GM23338 (cell line): Measurements from ENCODE around the gene KRTAP4-2. TPM values are rescaled to one million over a fixed set of nuclear protein-coding genes. Genes with fewer than 3 reads are reported as not detected.

Experiments used
- ATAC-seq: fragments of 200-7000 bp; cut with Tn5 transposase; 3 replicates; pipeline ENCODE4 v1.9.1; 2020
- DNase-seq: peaks from one replicate; pipeline ENCODE4 v3.0.0-alpha.2; 2015; ENCODE audit warnings: low spot score
- H2AFZ ChIP-seq: fragments of 200-600 bp; sonication (generic); 2 replicates; pipeline ENCODE4 v1.8.0; 2016; ENCODE audit warnings: antibody characterized with exemption, mild to moderate bottlenecking, moderate library complexity
- H3F3A ChIP-seq: fragments of 200-600 bp; sonication (generic); replicated peaks from 2 replicates; pipeline ENCODE4 v1.8.0; 2017; ENCODE audit warnings: antibody characterized with exemption, mixed run types, low read depth
- H3K27ac ChIP-seq: fragments of 200-600 bp; sonication (generic); 2 replicates; pipeline ENCODE4 v1.6.1; 2016; ENCODE audit warnings: low read depth
- H3K27me3 ChIP-seq: fragments of 200-600 bp; sonication (generic); 2 replicates; pipeline ENCODE4 v1.8.0; 2016; ENCODE audit warnings: mild to moderate bottlenecking, mixed run types, moderate library complexity; ENCODE audit not compliant: insufficient read depth
- H3K36me3 ChIP-seq: fragments of 200-600 bp; sonication (generic); 2 replicates; pipeline ENCODE4 v1.8.0; 2016; ENCODE audit warnings: mild to moderate bottlenecking; ENCODE audit not compliant: insufficient read depth
- H3K4me1 ChIP-seq: fragments of 200-600 bp; sonication (generic); 2 replicates; pipeline ENCODE4 v1.8.0; 2016; ENCODE audit warnings: mild to moderate bottlenecking, moderate library complexity; ENCODE audit not compliant: insufficient read depth
- H3K4me2 ChIP-seq: fragments of 200-600 bp; sonication (generic); 2 replicates; pipeline ENCODE4 v1.7.1; 2017; ENCODE audit warnings: mixed run types
- H3K4me3 ChIP-seq: fragments of 200-600 bp; sonication (generic); 2 replicates; pipeline ENCODE4 v1.6.1; 2016; ENCODE audit warnings: mixed run types
- H3K79me2 ChIP-seq: fragments of 200-600 bp; sonication (generic); replicated peaks from 2 replicates; pipeline ENCODE4 v1.8.0; 2017; ENCODE audit warnings: mild to moderate bottlenecking; ENCODE audit not compliant: insufficient read depth
- H3K9me2 ChIP-seq: fragments of 200-600 bp; sonication (generic); 2 replicates; pipeline ENCODE4 v1.8.0; 2017; ENCODE audit not compliant: insufficient read depth
- H4K20me1 ChIP-seq: fragments of 200-600 bp; sonication (generic); replicated peaks from 2 replicates; pipeline ENCODE4 v1.8.0; 2017; ENCODE audit warnings: mild to moderate bottlenecking; ENCODE audit not compliant: insufficient read depth
- H3K27ac Mint-ChIP-seq: 2 replicates; pipeline ENCODE4 v1.8.0; 2020; ENCODE audit warnings: inconsistent platforms, mild to moderate bottlenecking, moderate library complexity, mixed read lengths
- H3K27me3 Mint-ChIP-seq: 3 replicates; pipeline ENCODE4 v1.8.0; 2022; ENCODE audit warnings: low read depth, mild to moderate bottlenecking, moderate library complexity, mixed read lengths, inconsistent platforms; ENCODE audit not compliant: insufficient read depth, poor library complexity
- H3K36me3 Mint-ChIP-seq: 3 replicates; pipeline ENCODE4 v1.8.0; 2021; ENCODE audit warnings: low read depth, mild to moderate bottlenecking, inconsistent platforms, moderate library complexity, mixed read lengths
- H3K4me1 Mint-ChIP-seq: 3 replicates; pipeline ENCODE4 v1.8.0; 2020; ENCODE audit warnings: mild to moderate bottlenecking, inconsistent platforms, mixed read lengths
- H3K4me3 Mint-ChIP-seq: 3 replicates; pipeline ENCODE4 v1.8.0; 2021; ENCODE audit warnings: moderate library complexity, mild to moderate bottlenecking, inconsistent platforms, mixed read lengths
- H3K9me3 Mint-ChIP-seq: 3 replicates; pipeline ENCODE4 v1.8.0; 2020; ENCODE audit warnings: moderate library complexity, mild to moderate bottlenecking, inconsistent platforms, mixed read lengths
- CREB1 ChIP-seq: fragments of 250-450 bp; sonication (Bioruptor Pico); IDR thresholded peaks from 2 replicates; pipeline ENCODE4 v1.5.0; 2020; ENCODE audit warnings: low read depth, mild to moderate bottlenecking, moderate library complexity
- ETS1 ChIP-seq: IDR thresholded peaks from 2 replicates; pipeline ENCODE4 v1.6.1; 2016; ENCODE audit warnings: antibody characterized with exemption
- EZH2 ChIP-seq: fragments of 200-600 bp; sonication (generic); IDR thresholded peaks from one replicate; pipeline ENCODE4 v1.8.0; 2017; ENCODE audit warnings: antibody characterized with exemption, mild to moderate bottlenecking, low read depth; ENCODE audit not compliant: unreplicated experiment
- EZH2phosphoT487 ChIP-seq: fragments of 200-600 bp; sonication (generic); IDR thresholded peaks from one replicate; pipeline ENCODE4 v1.8.1; 2018; ENCODE audit warnings: antibody characterized with exemption; ENCODE audit not compliant: unreplicated experiment
- JUNB ChIP-seq: IDR thresholded peaks from one replicate; pipeline ENCODE4 v1.6.1; 2016; ENCODE audit warnings: antibody characterized with exemption; ENCODE audit not compliant: unreplicated experiment
- POLR2AphosphoS5 ChIP-seq: IDR thresholded peaks from 2 replicates; pipeline ENCODE4 v1.6.1; 2016; ENCODE audit warnings: antibody characterized with exemption, low read depth
- REST ChIP-seq: IDR thresholded peaks from one replicate; pipeline ENCODE4 v1.6.1; 2018; ENCODE audit warnings: antibody characterized with exemption; ENCODE audit not compliant: unreplicated experiment
- STAT1 ChIP-seq: IDR thresholded peaks from one replicate; pipeline ENCODE4 v1.6.1; 2016; ENCODE audit warnings: antibody characterized with exemption; ENCODE audit not compliant: unreplicated experiment
- ZNF114 ChIP-seq: fragments of 250-450 bp; sonication (Bioruptor Pico); IDR thresholded peaks from 2 replicates; pipeline ENCODE4 v1.5.0; 2020; ENCODE audit warnings: mild to moderate bottlenecking, moderate library complexity
- ZNF331 ChIP-seq: fragments of 250-450 bp; sonication (Bioruptor Pico); IDR thresholded peaks from 2 replicates; pipeline ENCODE4 v1.5.0; 2020; ENCODE audit warnings: low read depth, mild to moderate bottlenecking, moderate library complexity
- polyA plus RNA-seq: library from polyadenylated mRNA; unstranded; fragments of >200 nt; fragmentation: Nextera tagmentation; extraction: Ambion mirVana; gene quantifications from 2 replicates; pipeline ENCODE4 v1.2.1, GENCODE V29; 2016
- total RNA-seq: library from RNA; depleted of rRNA; stranded (reverse); fragments of >200 nt; shearing (Covaris generic); gene quantifications from 2 replicates; pipeline ENCODE4 v1.2.3, GENCODE V29; 2014
- TF ChIP-seq, protein P1 (sequence below): fragments of 250-450 bp; sonication (Bioruptor Pico); IDR thresholded peaks from 2 replicates; pipeline ENCODE4 v1.5.0; 2020; ENCODE audit warnings: mild to moderate bottlenecking, moderate library complexity
- TF ChIP-seq, protein P2 (sequence below), 2 experiments: fragments of 200-600 bp in 1 of 2; sonication (generic) in 1 of 2; conservative IDR thresholded peaks; 2 replicates each; pipeline versions ENCODE4 v1.5.1 to v1.6.1; 2016 to 2017; ENCODE audit warnings: antibody characterized with exemption in 2 of 2, low read depth in 2 of 2, mild to moderate bottlenecking in 2 of 2, moderate library complexity in 1 of 2

Gene KRTAP4-2
- total and polyA plus RNA-seq, 2 experiments from 2014 or later, result not detected

DNA sequence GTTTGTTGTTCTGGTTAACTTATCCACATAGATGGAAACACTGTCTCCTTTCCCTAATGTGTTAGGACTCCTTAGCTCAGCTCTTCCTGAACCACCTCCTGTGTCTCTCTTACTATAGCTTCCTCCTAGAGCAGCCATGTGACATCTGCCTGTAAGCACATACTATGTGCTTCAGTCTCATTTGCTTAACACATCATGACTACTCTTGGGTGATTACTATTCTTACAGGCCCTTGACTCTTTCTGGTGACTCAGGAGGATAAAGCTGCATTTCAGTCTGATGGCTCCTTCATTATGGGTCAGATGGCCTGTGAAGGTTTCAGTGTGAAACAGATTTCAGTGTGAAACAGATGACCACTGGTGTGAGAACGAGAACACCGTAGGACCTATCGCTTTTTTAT lies 320 bp upstream of the KRTAP4-2 start:
- Histone ChIP-seq H3K27me3 (no peaks in the 10 kb centered on the region), H3K27ac (no peak overlapping the region), H3K4me3 (no peak overlapping the region), H3K4me1 (no peaks in the 10 kb centered on the region), H3K4me2 (no peak overlapping the region), H3K36me3 (no peaks in the 10 kb centered on the region), H3F3A (no peaks in the 10 kb centered on the region), H3K79me2 (no peaks in the 10 kb centered on the region), H2AFZ (no peak overlapping the region), H4K20me1 (no peaks in the 10 kb centered on the region; the same call in 1 of the 2 replicates), H3K9me2 (no peaks in the 10 kb centered on the region)
- Mint-ChIP-seq H3K4me3 (no peak overlapping the region), H3K27ac (no peak overlapping the region), H3K27me3 (peaks cover 5% of the 10 kb centered on the region), H3K9me3 (no peaks in the 10 kb centered on the region), H3K36me3 (no peaks in the 10 kb centered on the region), H3K4me1 (no peaks in the 10 kb centered on the region)
- no peak for TF ChIP-seq POLR2AphosphoS5
- no peak for TF ChIP-seq JUNB
- TF ChIP-seq ZNF114 (CRISPR knock-in tag), result no peak
- no peak for TF ChIP-seq EZH2
- TF ChIP-seq ZNF331 (CRISPR knock-in tag), result no peak
- no peak for TF ChIP-seq EZH2phosphoT487
- no peak for TF ChIP-seq ETS1
- TF ChIP-seq REST, result no peak
- TF ChIP-seq, protein P1, sequence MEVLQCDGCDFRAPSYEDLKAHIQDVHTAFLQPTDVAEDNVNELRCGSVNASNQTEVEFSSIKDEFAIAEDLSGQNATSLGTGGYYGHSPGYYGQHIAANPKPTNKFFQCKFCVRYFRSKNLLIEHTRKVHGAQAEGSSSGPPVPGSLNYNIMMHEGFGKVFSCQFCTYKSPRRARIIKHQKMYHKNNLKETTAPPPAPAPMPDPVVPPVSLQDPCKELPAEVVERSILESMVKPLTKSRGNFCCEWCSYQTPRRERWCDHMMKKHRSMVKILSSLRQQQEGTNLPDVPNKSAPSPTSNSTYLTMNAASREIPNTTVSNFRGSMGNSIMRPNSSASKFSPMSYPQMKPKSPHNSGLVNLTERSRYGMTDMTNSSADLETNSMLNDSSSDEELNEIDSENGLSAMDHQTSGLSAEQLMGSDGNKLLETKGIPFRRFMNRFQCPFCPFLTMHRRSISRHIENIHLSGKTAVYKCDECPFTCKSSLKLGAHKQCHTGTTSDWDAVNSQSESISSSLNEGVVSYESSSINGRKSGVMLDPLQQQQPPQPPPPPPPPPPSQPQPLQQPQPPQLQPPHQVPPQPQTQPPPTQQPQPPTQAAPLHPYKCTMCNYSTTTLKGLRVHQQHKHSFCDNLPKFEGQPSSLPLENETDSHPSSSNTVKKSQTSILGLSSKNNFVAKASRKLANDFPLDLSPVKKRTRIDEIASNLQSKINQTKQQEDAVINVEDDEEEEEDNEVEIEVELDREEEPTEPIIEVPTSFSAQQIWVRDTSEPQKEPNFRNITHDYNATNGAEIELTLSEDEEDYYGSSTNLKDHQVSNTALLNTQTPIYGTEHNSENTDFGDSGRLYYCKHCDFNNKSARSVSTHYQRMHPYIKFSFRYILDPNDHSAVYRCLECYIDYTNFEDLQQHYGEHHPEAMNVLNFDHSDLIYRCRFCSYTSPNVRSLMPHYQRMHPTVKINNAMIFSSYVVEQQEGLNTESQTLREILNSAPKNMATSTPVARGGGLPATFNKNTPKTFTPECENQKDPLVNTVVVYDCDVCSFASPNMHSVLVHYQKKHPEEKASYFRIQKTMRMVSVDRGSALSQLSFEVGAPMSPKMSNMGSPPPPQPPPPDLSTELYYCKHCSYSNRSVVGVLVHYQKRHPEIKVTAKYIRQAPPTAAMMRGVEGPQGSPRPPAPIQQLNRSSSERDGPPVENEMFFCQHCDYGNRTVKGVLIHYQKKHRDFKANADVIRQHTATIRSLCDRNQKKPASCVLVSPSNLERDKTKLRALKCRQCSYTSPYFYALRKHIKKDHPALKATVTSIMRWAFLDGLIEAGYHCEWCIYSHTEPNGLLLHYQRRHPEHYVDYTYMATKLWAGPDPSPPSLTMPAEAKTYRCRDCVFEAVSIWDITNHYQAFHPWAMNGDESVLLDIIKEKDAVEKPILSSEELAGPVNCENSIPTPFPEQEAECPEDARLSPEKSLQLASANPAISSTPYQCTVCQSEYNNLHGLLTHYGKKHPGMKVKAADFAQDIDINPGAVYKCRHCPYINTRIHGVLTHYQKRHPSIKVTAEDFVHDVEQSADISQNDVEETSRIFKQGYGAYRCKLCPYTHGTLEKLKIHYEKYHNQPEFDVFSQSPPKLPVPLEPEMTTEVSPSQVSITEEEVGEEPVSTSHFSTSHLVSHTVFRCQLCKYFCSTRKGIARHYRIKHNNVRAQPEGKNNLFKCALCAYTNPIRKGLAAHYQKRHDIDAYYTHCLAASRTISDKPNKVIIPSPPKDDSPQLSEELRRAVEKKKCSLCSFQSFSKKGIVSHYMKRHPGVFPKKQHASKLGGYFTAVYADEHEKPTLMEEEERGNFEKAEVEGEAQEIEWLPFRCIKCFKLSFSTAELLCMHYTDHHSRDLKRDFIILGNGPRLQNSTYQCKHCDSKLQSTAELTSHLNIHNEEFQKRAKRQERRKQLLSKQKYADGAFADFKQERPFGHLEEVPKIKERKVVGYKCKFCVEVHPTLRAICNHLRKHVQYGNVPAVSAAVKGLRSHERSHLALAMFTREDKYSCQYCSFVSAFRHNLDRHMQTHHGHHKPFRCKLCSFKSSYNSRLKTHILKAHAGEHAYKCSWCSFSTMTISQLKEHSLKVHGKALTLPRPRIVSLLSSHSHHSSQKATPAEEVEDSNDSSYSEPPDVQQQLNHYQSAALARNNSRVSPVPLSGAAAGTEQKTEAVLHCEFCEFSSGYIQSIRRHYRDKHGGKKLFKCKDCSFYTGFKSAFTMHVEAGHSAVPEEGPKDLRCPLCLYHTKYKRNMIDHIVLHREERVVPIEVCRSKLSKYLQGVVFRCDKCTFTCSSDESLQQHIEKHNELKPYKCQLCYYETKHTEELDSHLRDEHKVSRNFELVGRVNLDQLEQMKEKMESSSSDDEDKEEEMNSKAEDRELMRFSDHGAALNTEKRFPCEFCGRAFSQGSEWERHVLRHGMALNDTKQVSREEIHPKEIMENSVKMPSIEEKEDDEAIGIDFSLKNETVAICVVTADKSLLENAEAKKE (CRISPR knock-in tag), result no peak
- no peak for TF ChIP-seq STAT1
- TF ChIP-seq, protein P2, sequence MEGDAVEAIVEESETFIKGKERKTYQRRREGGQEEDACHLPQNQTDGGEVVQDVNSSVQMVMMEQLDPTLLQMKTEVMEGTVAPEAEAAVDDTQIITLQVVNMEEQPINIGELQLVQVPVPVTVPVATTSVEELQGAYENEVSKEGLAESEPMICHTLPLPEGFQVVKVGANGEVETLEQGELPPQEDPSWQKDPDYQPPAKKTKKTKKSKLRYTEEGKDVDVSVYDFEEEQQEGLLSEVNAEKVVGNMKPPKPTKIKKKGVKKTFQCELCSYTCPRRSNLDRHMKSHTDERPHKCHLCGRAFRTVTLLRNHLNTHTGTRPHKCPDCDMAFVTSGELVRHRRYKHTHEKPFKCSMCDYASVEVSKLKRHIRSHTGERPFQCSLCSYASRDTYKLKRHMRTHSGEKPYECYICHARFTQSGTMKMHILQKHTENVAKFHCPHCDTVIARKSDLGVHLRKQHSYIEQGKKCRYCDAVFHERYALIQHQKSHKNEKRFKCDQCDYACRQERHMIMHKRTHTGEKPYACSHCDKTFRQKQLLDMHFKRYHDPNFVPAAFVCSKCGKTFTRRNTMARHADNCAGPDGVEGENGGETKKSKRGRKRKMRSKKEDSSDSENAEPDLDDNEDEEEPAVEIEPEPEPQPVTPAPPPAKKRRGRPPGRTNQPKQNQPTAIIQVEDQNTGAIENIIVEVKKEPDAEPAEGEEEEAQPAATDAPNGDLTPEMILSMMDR (conservative IDR thresholded peaks at IDR 0.05; ENCODE audit: low read depth in 2 of 2), result no peak
- TF ChIP-seq CREB1 (CRISPR knock-in tag), result no peak
- DNase-seq (no peak), ATAC-seq (no peak)
